H1 (cell line): ENCODE measurements around the gene ZFAND6. TPM values are rescaled to one million over a fixed set of nuclear protein-coding genes. Genes with fewer than 3 reads are reported as not detected.

Source experiments
- CTCF ChIA-PET: fragments of 300-600 bp; sonication (Branson Sonifier 250); formaldehyde crosslinking; loops from one replicate; lab custom pipeline; 2021; ENCODE audit not compliant: partially characterized antibody; lab: Charles Lee
- POLR2A ChIA-PET: fragments of 300-600 bp; sonication (Branson Sonifier 250); formaldehyde crosslinking; loops from one replicate; lab custom pipeline; 2021; ENCODE audit warnings: inconsistent platforms; ENCODE audit not compliant: partially characterized antibody; lab: Charles Lee
- DNase-seq, 2 experiments: peaks; one replicate each; pipeline versions ENCODE4 v3.0.0 to v3.0.0-alpha.2; 2010 to 2022; ENCODE audit warnings: low spot score in 2 of 2, low read depth in 1 of 2, mixed read lengths in 1 of 2
- FAIRE-seq: peaks from 2 replicates; lab custom pipeline; 2011; peaks lifted over from hg19 to GRCh38; lab: Jason Lieb, UNC
- H2AFZ ChIP-seq: 2 replicates; pipeline ENCODE4 v1.8.1; 2012; ENCODE audit warnings: low read length, inconsistent platforms
- H2AK5ac ChIP-seq: 2 replicates; pipeline ENCODE4 v1.6.1; 2013; ENCODE audit warnings: low read depth, low read length
- H2BK120ac ChIP-seq: replicated peaks from 2 replicates; pipeline ENCODE3; 2013; ENCODE audit warnings: low read depth, low read length, inconsistent platforms
- H2BK12ac ChIP-seq: 2 replicates; pipeline ENCODE4 v1.6.1; 2013; ENCODE audit warnings: low read depth, low read length
- H2BK15ac ChIP-seq: 2 replicates; pipeline ENCODE4 v1.6.1; 2013; ENCODE audit warnings: low read length
- H2BK20ac ChIP-seq: 2 replicates; pipeline ENCODE4 v1.6.1; 2013; ENCODE audit warnings: low read length
- H2BK5ac ChIP-seq: 2 replicates; pipeline ENCODE4 v1.6.1; 2013; ENCODE audit warnings: low read depth, low read length
- H3K14ac ChIP-seq: 2 replicates; pipeline ENCODE4 v1.6.1; 2013; ENCODE audit warnings: inconsistent platforms; ENCODE audit not compliant: insufficient read length
- H3K18ac ChIP-seq: 2 replicates; pipeline ENCODE4 v1.6.1; 2013; ENCODE audit warnings: low read length; ENCODE audit errors: extremely low read depth
- H3K23ac ChIP-seq: 2 replicates; pipeline ENCODE4 v1.6.1; 2013; ENCODE audit warnings: inconsistent platforms; ENCODE audit not compliant: insufficient read length
- H3K23me2 ChIP-seq: 2 replicates; pipeline ENCODE4 v1.6.1; 2013; ENCODE audit warnings: low read depth, low read length
- H3K27ac ChIP-seq: 2 replicates; pipeline ENCODE4 v1.6.1; 2011; ENCODE audit warnings: low read depth, low read length, inconsistent platforms
- H3K27me3 ChIP-seq, 4 experiments: replicated peaks in 1 of 4; 1 replicate in 1 of 4; 2 replicates in 3 of 4; pipeline versions ENCODE4 v1.6.1 to v1.8.1; 2011 to 2013; ENCODE audit warnings: low read length in 3 of 4, mild to moderate bottlenecking in 3 of 4, inconsistent platforms in 2 of 4, mixed read lengths in 2 of 4, moderate library complexity in 1 of 4; ENCODE audit not compliant: control insufficient read depth in 3 of 4, insufficient read depth in 3 of 4; ENCODE audit errors: extremely low read depth in 1 of 4
- H3K36me3 ChIP-seq, 4 experiments: 2 replicates each; pipeline versions ENCODE4 v1.6.1 to v1.8.1; 2011 to 2013; ENCODE audit warnings: mild to moderate bottlenecking in 4 of 4, low read length in 3 of 4, moderate library complexity in 2 of 4, control low read depth in 1 of 4, inconsistent platforms in 1 of 4; ENCODE audit not compliant: insufficient read depth in 4 of 4, control insufficient read depth in 2 of 4
- H3K4ac ChIP-seq: replicated peaks from 2 replicates; pipeline ENCODE3; 2013; ENCODE audit warnings: low read length, low read depth, mixed read lengths, inconsistent platforms; ENCODE audit not compliant: insufficient read length
- H3K4me1 ChIP-seq, 4 experiments: replicated peaks in 1 of 4; 1 replicate in 1 of 4; 2 replicates in 3 of 4; pipeline versions ENCODE4 v1.6.1 to v1.8.1; 2011 to 2013; ENCODE audit warnings: low read length in 3 of 4, inconsistent platforms in 2 of 4, mixed read lengths in 1 of 4; ENCODE audit not compliant: insufficient read depth in 4 of 4, control insufficient read depth in 3 of 4
- H3K4me2 ChIP-seq, 2 experiments: 2 replicates each; pipeline versions ENCODE4 v1.6.1 to v1.8.1; 2011 to 2013; ENCODE audit warnings: low read depth in 2 of 2, low read length in 2 of 2, control low read depth in 1 of 2, inconsistent platforms in 1 of 2, mild to moderate bottlenecking in 1 of 2; ENCODE audit not compliant: insufficient read depth in 1 of 2
- H3K4me3 ChIP-seq, 4 experiments: fragments of 200-600, 300-600 bp in 1 of 4; sonication (generic), shearing (Covaris generic), sonication (Bioruptor Twin) in 1 of 4; 2 replicates each; pipeline versions ENCODE4 v1.5.1 to v1.8.1; 2011 to 2016; ENCODE audit warnings: low read length in 4 of 4, low read depth in 3 of 4, control low read depth in 2 of 4, inconsistent platforms in 2 of 4, mild to moderate bottlenecking in 2 of 4, mixed read lengths in 1 of 4, moderate library complexity in 1 of 4; ENCODE audit not compliant: insufficient read depth in 2 of 4; ENCODE audit errors: extremely low read depth in 1 of 4
- H3K56ac ChIP-seq: replicated peaks from 2 replicates; pipeline ENCODE3; 2013; ENCODE audit warnings: low read depth, mild to moderate bottlenecking, mixed read lengths, low read length, inconsistent platforms; ENCODE audit not compliant: insufficient read length
- H3K79me1 ChIP-seq: 2 replicates; pipeline ENCODE4 v1.6.1; 2013; ENCODE audit warnings: low read depth, low read length, control low read depth
- H3K79me2 ChIP-seq, 2 experiments: 2 replicates each; pipeline versions ENCODE4 v1.6.1 to v1.8.1; 2012 to 2013; ENCODE audit warnings: low read length in 2 of 2, mild to moderate bottlenecking in 2 of 2, inconsistent platforms in 1 of 2; ENCODE audit not compliant: insufficient read depth in 2 of 2, control insufficient read depth in 1 of 2
- H3K9ac ChIP-seq, 4 experiments: replicated peaks in 1 of 4; 1 replicate in 1 of 4; 2 replicates in 3 of 4; pipeline versions ENCODE4 v1.6.1 to v1.8.1; 2011 to 2013; ENCODE audit warnings: low read depth in 3 of 4, low read length in 3 of 4, control low read depth in 2 of 4, mild to moderate bottlenecking in 2 of 4, moderate library complexity in 2 of 4, inconsistent platforms in 1 of 4; ENCODE audit errors: extremely low read depth in 1 of 4
- H3K9me3 ChIP-seq, 2 experiments: 2 replicates each; pipeline versions ENCODE4 v1.6.1 to v1.8.1; 2012 to 2013; ENCODE audit warnings: mild to moderate bottlenecking in 2 of 2, moderate library complexity in 2 of 2, control low read depth in 1 of 2, inconsistent platforms in 1 of 2, low read depth in 1 of 2, low read length in 1 of 2, mixed read lengths in 1 of 2; ENCODE audit not compliant: insufficient read depth in 2 of 2
- H4K20me1 ChIP-seq, 2 experiments: replicated peaks in 1 of 2; 2 replicates each; pipeline versions ENCODE3 to v1.8.1; 2011 to 2013; ENCODE audit warnings: inconsistent platforms in 2 of 2, low read length in 2 of 2, mild to moderate bottlenecking in 1 of 2; ENCODE audit not compliant: insufficient read depth in 2 of 2, control insufficient read depth in 1 of 2
- H4K5ac ChIP-seq: 2 replicates; pipeline ENCODE4 v1.6.1; 2013; ENCODE audit warnings: low read length, low read depth, mixed read lengths, inconsistent platforms; ENCODE audit not compliant: insufficient read length
- H4K8ac ChIP-seq: 2 replicates; pipeline ENCODE4 v1.8.0; 2013; ENCODE audit warnings: mild to moderate bottlenecking, moderate library complexity, low read length, inconsistent platforms; ENCODE audit not compliant: insufficient read depth; ENCODE audit errors: extremely low read depth
- H4K91ac ChIP-seq: replicated peaks from 2 replicates; pipeline ENCODE3; 2013; ENCODE audit warnings: low read length, mixed read lengths, inconsistent platforms; ENCODE audit not compliant: insufficient read length
- BACH1 ChIP-seq: IDR thresholded peaks from 2 replicates; pipeline ENCODE4 v1.6.1; 2012; ENCODE audit warnings: low read length, improper control_type of control experiment
- CTCF ChIP-seq, 3 experiments: IDR thresholded peaks; 1 replicate in 2 of 3; 2 replicates in 1 of 3; pipeline versions ENCODE4 v1.5.1 to v1.6.1; 2011; ENCODE audit warnings: low read length in 3 of 3, mild to moderate bottlenecking in 3 of 3, inconsistent platforms in 2 of 3, low read depth in 1 of 3, moderate library complexity in 1 of 3; ENCODE audit not compliant: insufficient read depth in 1 of 3; ENCODE audit errors: control extremely low read depth in 1 of 3
- EP300 ChIP-seq, 2 experiments: IDR thresholded peaks; 1 replicate in 1 of 2; 2 replicates in 1 of 2; pipeline ENCODE4 v1.6.1; 2011 to 2012; ENCODE audit warnings: low read depth in 2 of 2, low read length in 2 of 2, mild to moderate bottlenecking in 2 of 2, borderline replicate concordance in 1 of 2, inconsistent platforms in 1 of 2, moderate library complexity in 1 of 2
- HDAC2 ChIP-seq, 2 experiments: fragments of 300-600 bp in 1 of 2; sonication (generic) in 1 of 2; IDR thresholded peaks; 2 replicates each; pipeline ENCODE4 v1.6.1; 2011 to 2012; ENCODE audit warnings: low read depth in 2 of 2, low read length in 2 of 2, mild to moderate bottlenecking in 2 of 2, moderate library complexity in 2 of 2, borderline replicate concordance in 1 of 2, inconsistent platforms in 1 of 2
- KDM5A ChIP-seq: fragments of 200-600 bp; IDR thresholded peaks from 2 replicates; pipeline ENCODE4 v1.7.1; 2012; ENCODE audit warnings: mild to moderate bottlenecking, low read length, inconsistent platforms, mixed read lengths
- MAX ChIP-seq: IDR thresholded peaks from 2 replicates; pipeline ENCODE4 v1.6.1; 2012; ENCODE audit warnings: inconsistent platforms
- SIX5 ChIP-seq: IDR thresholded peaks from 2 replicates; pipeline ENCODE4 v1.6.1; 2011; ENCODE audit warnings: mild to moderate bottlenecking, low read depth, low read length
- SUZ12 ChIP-seq: fragments of 200-600 bp; sonication (generic); IDR thresholded peaks from 2 replicates; pipeline ENCODE4 v1.6.1; 2012; ENCODE audit warnings: mild to moderate bottlenecking, inconsistent platforms, low read length, moderate library complexity, mixed read lengths
- TEAD4 ChIP-seq: IDR thresholded peaks from 2 replicates; pipeline ENCODE4 v1.6.1; 2012; ENCODE audit warnings: low read depth, low read length, inconsistent platforms, mixed read lengths
- YY1 ChIP-seq: IDR thresholded peaks from 2 replicates; pipeline ENCODE4 v1.6.1; 2011; ENCODE audit warnings: low read depth, mild to moderate bottlenecking, low read length
- ZNF274 ChIP-seq: IDR thresholded peaks from 2 replicates; pipeline ENCODE4 v1.7.0; 2012; ENCODE audit warnings: low read length, borderline replicate concordance; ENCODE audit errors: extremely low read depth
- WGBS, 2 experiments: shearing (Covaris generic) in 1 of 2; methylation state at CpG; one replicate each; pipeline versions ENCODE4 v1.1.6 to v1.1.7; 2013 to 2015; ENCODE audit warnings: low lambda C conversion rate in 2 of 2, mixed read lengths in 2 of 2, inconsistent platforms in 1 of 2, low coverage in 1 of 2, missing lambda C conversion rate in 1 of 2; ENCODE audit not compliant: insufficient replicate concordance in 2 of 2, insufficient coverage in 1 of 2, insufficient read length in 1 of 2; ENCODE audit errors: extremely low coverage in 1 of 2, missing lambda C conversion rate in 1 of 2; 5-methylcytosine and 5-hydroxymethylcytosine counted together
- polyA plus RNA-seq, 7 experiments: library from polyadenylated mRNA; depleted of rRNA in 3 of 7; stranded (reverse) in 5 of 7; unstranded in 2 of 7; fragments of >200 nt in 5 of 7; fragments of 200-250 nt in 2 of 7; gene quantifications; 1 replicate in 5 of 7; 2 replicates in 1 of 7; 4 replicates in 1 of 7; pipeline versions ENCODE4 v1.2.1 to v1.2.3, GENCODE V29; 2011 to 2013; ENCODE audit warnings: missing spikeins in 2 of 7, mixed read lengths in 2 of 7
- total RNA-seq: library from RNA; stranded (reverse); fragmentation: NEBNext Ultra II Directional; extraction: Animal tissue kit (Norgen Biotek cat#: 25700); gene quantifications from 2 replicates; pipeline ENCODE4 v1.2.1, GENCODE V29; 2021

ZFAND6 gene
- total and polyA plus RNA-seq, 2 of the 8 experiments (the other 6 are each of a cell fraction or from before 2014, with no cell fraction given): 136 to 237 TPM

- Histone ChIP-seq H3K4me1 (peaks cover 0 to 2% (median 0%) of the 10 kb centered on the region in 4 experiments; a peak in 1 of 7 replicates), H4K8ac (no peak overlapping the region), H3K4me2 (no peak overlapping the region), H3K56ac (no peak overlapping the region), H3K9me3 (no peaks in the 10 kb centered on the region), H4K20me1 (peaks cover 6 to 7% of the 10 kb centered on the region in 2 experiments), H2BK5ac (no peak overlapping the region), H3K14ac (no peak overlapping the region), H3K23me2 (no peaks in the 10 kb centered on the region), H4K5ac (no peak overlapping the region), H3K79me2 (peaks cover 0 to 92% of the 10 kb centered on the region in 2 experiments; a peak in 2 of 4 replicates), H3K23ac (no peak overlapping the region), H2BK20ac (no peak overlapping the region), H2AK5ac (no peak overlapping the region), H3K79me1 (peaks cover 3% of the 10 kb centered on the region; the same call in 1 of the 2 replicates), H2BK15ac (no peak overlapping the region), H3K36me3 (no peaks in the 10 kb centered on the region; a peak in 1 of 8 replicates), H3K18ac (no peak overlapping the region), H3K27ac (no peak overlapping the region), H2AFZ (no peak overlapping the region), H4K91ac (no peak overlapping the region), H2BK12ac (no peak overlapping the region), H2BK120ac (no peak overlapping the region), H3K9ac (no peak overlapping the region), H3K4ac (no peak overlapping the region), H3K4me3 (no peak overlapping the region), H3K27me3 (no peaks in the 10 kb centered on the region)
- WGBS, 2 experiments: 87% methylated on average over 1 of the region's 1 CpG; no CpG with 5 or more reads in 1 of the 2 experiments
- no peak for FAIRE-seq
- no peak for DNase-seq
- CTCF ChIA-PET: no interaction called here
- POLR2A ChIA-PET: interaction anchor here (0.6 to 1.2 kb wide), 2 partner anchors 19 to 39 kb away, joined by 3 to 4 read pairs; no protein-coding TSS in a partner anchor
- TF ChIP-seq CTCF (IDR thresholded peaks at IDR 0.05; ENCODE audit: control extremely low read depth in 1 of 3, insufficient read depth in 1 of 3, low read depth in 1 of 3, low read length in 3 of 3) (no peak), EP300 (IDR thresholded peaks at IDR 0.05; ENCODE audit: borderline replicate concordance in 1 of 2, low read depth in 2 of 2, low read length in 2 of 2) (no peak), HDAC2 (IDR thresholded peaks at IDR 0.05; ENCODE audit: borderline replicate concordance in 1 of 2, low read depth in 2 of 2, low read length in 2 of 2) (no peak), BACH1 (no peak), ZNF274 (no peak), TEAD4 (no peak), KDM5A (no peak), SIX5 (no peak), SUZ12 (no peak), YY1 (no peak), MAX (no peak)
These were observed 55.5 kb downstream of the ZFAND6 start for GRCh38 chr15:80115021-80115420.
